ENCODE measurements around the gene CEP152.
A peak's percentile ranks its signal among the peaks of the same experiment; 100 is the strongest.
"Not testable (repeated sequence)": the region's sequence is repeated elsewhere in the genome, so short reads cannot be mapped to it uniquely, and the experiment has no call there.

Gene CEP152, protein sequence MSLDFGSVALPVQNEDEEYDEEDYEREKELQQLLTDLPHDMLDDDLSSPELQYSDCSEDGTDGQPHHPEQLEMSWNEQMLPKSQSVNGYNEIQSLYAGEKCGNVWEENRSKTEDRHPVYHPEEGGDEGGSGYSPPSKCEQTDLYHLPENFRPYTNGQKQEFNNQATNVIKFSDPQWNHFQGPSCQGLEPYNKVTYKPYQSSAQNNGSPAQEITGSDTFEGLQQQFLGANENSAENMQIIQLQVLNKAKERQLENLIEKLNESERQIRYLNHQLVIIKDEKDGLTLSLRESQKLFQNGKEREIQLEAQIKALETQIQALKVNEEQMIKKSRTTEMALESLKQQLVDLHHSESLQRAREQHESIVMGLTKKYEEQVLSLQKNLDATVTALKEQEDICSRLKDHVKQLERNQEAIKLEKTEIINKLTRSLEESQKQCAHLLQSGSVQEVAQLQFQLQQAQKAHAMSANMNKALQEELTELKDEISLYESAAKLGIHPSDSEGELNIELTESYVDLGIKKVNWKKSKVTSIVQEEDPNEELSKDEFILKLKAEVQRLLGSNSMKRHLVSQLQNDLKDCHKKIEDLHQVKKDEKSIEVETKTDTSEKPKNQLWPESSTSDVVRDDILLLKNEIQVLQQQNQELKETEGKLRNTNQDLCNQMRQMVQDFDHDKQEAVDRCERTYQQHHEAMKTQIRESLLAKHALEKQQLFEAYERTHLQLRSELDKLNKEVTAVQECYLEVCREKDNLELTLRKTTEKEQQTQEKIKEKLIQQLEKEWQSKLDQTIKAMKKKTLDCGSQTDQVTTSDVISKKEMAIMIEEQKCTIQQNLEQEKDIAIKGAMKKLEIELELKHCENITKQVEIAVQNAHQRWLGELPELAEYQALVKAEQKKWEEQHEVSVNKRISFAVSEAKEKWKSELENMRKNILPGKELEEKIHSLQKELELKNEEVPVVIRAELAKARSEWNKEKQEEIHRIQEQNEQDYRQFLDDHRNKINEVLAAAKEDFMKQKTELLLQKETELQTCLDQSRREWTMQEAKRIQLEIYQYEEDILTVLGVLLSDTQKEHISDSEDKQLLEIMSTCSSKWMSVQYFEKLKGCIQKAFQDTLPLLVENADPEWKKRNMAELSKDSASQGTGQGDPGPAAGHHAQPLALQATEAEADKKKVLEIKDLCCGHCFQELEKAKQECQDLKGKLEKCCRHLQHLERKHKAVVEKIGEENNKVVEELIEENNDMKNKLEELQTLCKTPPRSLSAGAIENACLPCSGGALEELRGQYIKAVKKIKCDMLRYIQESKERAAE (N-terminal part only)

DNA sequence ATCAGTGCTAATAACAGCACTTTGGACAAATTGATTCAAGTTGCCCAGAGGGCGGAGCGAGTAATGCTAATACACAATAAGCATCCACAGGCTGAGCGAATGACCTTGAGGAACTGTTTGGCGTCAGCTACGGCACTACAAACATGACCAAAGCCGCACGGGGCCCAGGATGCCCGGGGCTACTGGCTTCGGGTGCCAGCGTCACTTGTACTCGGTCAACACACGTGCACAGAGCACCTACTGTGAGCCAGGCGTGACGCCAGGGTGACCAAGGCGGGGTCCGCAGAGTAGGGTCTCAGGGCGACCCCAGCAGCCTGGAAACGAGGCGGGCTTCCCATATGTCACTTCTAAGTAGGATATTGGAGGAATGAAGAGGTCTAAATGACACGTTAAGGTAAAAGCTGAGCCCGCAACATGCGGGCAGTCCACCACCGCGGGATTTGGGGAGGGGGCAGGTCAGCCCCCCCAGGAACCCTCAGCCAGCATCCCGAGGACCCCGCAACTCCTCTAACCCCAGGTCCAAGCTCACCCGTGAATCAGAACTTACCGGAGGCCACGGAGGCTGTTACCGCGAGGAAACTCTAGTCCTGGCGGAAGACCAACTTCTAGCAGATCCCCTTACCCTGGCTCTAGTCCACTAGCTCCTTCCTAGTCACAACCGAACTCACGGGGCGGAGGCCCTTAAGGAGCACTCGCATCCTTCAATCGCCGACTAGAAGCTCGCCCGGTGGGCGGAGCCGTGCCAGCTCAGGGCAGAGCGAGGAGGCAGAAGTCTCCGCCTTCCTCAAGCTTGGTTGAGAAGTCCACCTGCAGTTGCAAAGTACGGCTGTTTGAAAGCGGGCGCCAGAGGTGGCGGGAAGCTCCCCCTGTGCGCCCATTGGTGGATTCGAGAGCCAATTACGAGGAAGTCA, at the start of gene CEP152:
TSS of gene CEP152 (minus strand) at position 656 of the 911 bp plus-strand sequence. CDS start 5,420 bp downstream, outside the sequence.
- TF ChIP-seq, protein P1, sequence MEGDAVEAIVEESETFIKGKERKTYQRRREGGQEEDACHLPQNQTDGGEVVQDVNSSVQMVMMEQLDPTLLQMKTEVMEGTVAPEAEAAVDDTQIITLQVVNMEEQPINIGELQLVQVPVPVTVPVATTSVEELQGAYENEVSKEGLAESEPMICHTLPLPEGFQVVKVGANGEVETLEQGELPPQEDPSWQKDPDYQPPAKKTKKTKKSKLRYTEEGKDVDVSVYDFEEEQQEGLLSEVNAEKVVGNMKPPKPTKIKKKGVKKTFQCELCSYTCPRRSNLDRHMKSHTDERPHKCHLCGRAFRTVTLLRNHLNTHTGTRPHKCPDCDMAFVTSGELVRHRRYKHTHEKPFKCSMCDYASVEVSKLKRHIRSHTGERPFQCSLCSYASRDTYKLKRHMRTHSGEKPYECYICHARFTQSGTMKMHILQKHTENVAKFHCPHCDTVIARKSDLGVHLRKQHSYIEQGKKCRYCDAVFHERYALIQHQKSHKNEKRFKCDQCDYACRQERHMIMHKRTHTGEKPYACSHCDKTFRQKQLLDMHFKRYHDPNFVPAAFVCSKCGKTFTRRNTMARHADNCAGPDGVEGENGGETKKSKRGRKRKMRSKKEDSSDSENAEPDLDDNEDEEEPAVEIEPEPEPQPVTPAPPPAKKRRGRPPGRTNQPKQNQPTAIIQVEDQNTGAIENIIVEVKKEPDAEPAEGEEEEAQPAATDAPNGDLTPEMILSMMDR (conservative IDR thresholded peaks at IDR 0.05; ENCODE audit: low read depth, low read length): no peak
- DNase-seq (ENCODE audit: low read depth): peak; percentile 100
- peak within 1 kb of the TSS; percentile 92 for H3K4me3 ChIP-seq (ENCODE audit: low read depth, low read length)

DNA sequence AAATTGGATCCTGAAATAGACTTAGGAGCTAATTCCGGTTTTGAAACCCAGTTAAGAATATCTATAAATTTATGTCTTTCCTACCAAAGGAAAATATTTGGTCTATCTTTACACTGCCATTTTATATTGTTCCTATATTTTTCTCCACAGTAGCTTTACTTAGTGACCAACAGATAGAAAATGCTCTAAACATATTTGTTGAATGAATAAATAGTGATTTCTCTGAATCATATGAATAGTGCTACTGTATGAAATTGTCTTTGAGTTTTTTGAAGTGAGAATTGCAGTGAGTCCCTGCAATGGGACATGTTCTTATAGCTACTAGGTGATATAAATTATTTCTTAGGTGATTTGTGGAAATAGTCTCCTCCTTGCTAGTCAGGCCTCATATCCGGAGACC, 48.6 kb upstream of the CEP152 start:
- H3K4me3 ChIP-seq (ENCODE audit: low read depth, low read length): no peak overlapping the region
- TF ChIP-seq, protein P1 (conservative IDR thresholded peaks at IDR 0.05; ENCODE audit: low read depth, low read length): no peak
- DNase-seq (ENCODE audit: low read depth): no peak

DNA sequence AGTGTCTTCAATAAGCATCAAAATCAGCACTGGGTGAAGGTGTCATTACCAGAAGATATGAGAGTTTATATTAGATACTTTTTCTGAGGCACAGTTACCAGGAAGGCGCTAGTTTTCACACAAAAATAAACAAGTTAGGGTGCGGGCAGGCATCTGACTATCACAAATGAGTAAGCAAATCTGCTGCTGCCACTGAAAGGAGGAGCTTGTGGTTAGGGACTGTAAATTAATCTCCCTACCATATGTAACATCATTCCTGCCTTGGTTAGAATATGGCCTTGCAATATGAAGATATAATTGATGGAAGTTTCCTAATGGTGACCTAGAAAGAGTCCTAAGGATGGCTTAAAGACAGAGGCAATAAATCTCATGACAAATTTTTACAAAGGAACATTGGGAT, 47.5 kb upstream of the CEP152 start:
- no peak overlapping the region for H3K4me3 ChIP-seq (ENCODE audit: low read depth, low read length)
- peak; percentile 84 for DNase-seq (ENCODE audit: low read depth)
- TF ChIP-seq, protein P1 (conservative IDR thresholded peaks at IDR 0.05; ENCODE audit: low read depth, low read length): no peak

DNA sequence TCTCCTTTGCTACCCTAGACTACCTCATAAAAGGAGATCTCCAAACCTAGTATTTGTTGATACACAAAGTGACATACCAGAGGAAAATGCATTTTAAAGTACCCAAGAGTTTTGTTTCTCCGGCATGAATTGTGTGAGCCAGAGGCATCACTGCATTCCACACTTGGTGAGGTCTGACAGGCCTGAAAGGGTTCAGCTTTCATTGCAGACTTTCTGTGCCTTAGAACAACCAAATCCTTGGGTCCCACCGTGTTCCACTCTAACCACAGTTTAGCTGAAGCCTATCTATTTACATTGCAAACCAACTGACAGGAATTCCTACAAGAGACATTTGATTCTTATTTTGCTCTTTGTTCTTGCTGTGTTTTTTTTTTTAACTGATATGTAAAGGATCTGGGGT, 46.1 kb upstream of the CEP152 start:
- TF ChIP-seq, protein P1 (conservative IDR thresholded peaks at IDR 0.05; ENCODE audit: low read depth, low read length): no peak
- H3K4me3 ChIP-seq (ENCODE audit: low read depth, low read length): no peak overlapping the region
- peak; percentile 85 for DNase-seq (ENCODE audit: low read depth)

DNA sequence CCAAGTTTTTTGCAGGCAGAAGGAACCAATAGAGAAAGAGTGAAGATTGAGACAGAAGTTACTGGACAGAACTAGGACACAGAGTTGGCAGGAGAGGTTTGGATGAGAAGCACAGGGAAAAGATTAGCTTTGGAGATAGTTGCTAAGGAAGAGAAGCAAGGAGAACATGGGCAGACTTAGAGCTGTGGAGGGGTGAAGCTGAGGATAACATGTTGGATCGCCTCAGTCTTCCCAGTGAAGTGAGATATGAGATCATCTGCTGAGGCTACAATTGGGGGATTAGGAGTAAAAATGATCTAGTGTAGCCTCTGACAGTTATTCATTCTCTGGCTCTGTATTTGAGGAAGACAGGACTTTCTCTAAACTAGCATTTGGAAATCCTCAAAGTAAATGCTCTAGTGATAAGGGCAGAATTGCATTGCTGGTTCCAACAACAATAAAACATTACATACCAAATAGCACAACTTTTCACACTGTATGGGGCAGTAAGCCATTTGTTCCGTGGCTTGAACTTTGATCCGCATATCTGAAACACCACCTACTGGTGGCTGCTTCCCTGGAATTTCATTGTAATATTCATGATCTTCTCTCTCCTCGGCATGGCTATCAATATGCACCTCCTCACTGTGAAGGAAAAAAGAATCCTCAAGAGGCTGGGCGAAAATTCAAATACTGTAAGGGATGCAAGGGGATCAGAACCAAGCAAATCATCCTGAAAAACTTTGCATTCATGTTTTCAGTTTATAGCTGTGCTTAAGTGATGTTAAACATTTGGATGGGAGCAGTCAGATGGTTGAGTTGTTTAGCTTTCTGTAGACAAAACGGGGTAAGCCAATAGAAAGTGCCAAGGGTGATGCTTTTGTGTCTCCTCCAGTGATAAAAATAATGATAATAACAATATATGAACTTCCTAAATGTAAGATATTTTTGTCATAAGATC, 44.9 kb upstream of the CEP152 start:
- peak; percentile 74 for DNase-seq (ENCODE audit: low read depth)
- H3K4me3 ChIP-seq (ENCODE audit: low read depth, low read length): no peak overlapping the region
- TF ChIP-seq, protein P1 (conservative IDR thresholded peaks at IDR 0.05; ENCODE audit: low read depth, low read length): peak; percentile 64

DNA sequence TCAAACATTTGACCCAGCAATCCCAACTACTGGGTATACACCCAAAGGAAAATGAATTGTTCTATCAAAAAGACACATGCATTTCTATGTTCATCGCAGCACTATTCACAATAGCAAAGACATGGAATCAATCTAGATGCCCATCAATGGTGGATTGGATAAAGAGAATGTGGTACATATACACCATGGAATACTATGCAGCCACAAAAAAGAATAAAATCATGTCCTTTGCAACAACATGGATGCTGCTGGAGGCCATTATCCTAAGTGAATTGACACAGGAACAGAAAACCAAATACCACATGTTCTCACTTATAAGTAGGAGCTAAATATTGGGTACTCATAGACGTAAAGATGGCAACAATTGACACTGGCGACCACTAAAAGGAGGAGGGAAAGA, 43.6 kb upstream of the CEP152 start:
- not testable (repeated sequence) for DNase-seq (ENCODE audit: low read depth)

More for the DNA sequence above, 43.6 kb upstream of the CEP152 start:
- not testable (repeated sequence) for H3K4me3 ChIP-seq (ENCODE audit: low read depth, low read length)

All from choroid plexus epithelial cell (primary cell).